Upper lobe of right lung (tissue), 1 donor: ENCODE measurements around the gene TAF13. TPM values are rescaled to one million over a fixed set of nuclear protein-coding genes. Genes with fewer than 3 reads are reported as not detected.

ENCODE experiments used
- ATAC-seq: fragments of 200-7000 bp; cut with Tn5 transposase; one replicate; pipeline ENCODE4 v1.9.1; 2020; ENCODE audit warnings: mild to moderate bottlenecking, moderate library complexity
- DNase-seq: peaks from one replicate; pipeline ENCODE4 v3.0.0-alpha.2; 2020
- H3K27ac ChIP-seq: fragments of 200-600 bp; one replicate; pipeline ENCODE4 v1.8.0; 2022
- H3K27me3 ChIP-seq: fragments of 200-600 bp; one replicate; pipeline ENCODE4 v1.8.0; 2022; ENCODE audit warnings: mild to moderate bottlenecking
- H3K36me3 ChIP-seq: fragments of 200-600 bp; one replicate; pipeline ENCODE4 v1.8.0; 2022
- H3K4me1 ChIP-seq: fragments of 200-600 bp; one replicate; pipeline ENCODE4 v1.8.0; 2022
- H3K4me3 ChIP-seq: fragments of 200-600 bp; one replicate; pipeline ENCODE4 v1.8.0; 2022; ENCODE audit warnings: mild to moderate bottlenecking
- H3K9me3 ChIP-seq: fragments of 200-600 bp; one replicate; pipeline ENCODE4 v1.8.0; 2022
- CTCF ChIP-seq: fragments of 200-600 bp; IDR thresholded peaks from one replicate; pipeline ENCODE4 v1.8.0; 2022; ENCODE audit warnings: antibody characterized with exemption
- intact Hi-C: fragments of 100-400 bp; cut with DNase I; formaldehyde crosslinking; loops from one replicate; pipeline ENCODE4 v1.11.0; 2022
- total RNA-seq: library from RNA; stranded (reverse); fragmentation: NEBNext Ultra II Directional; extraction: Animal tissue kit (Norgen Biotek cat#: 25700); gene quantifications from one replicate; pipeline ENCODE4 v1.2.1, GENCODE V29; 2021
- donor health status: DM: no; HTN: yes; CAD: no; lungs with severe emphysema.

The TAF13 gene
- total RNA-seq, 1 donor from 2014 or later: 41.1 TPM

- Histone ChIP-seq H3K4me3 (peak overlapping the region; percentile 84), H3K27ac (peak overlapping the region; percentile 97), H3K9me3 (no peaks in the 10 kb centered on the region), H3K27me3 (no peaks in the 10 kb centered on the region), H3K36me3 (peaks cover 31% of the 10 kb centered on the region), H3K4me1 (peaks cover 27% of the 10 kb centered on the region)
- no peak for TF ChIP-seq CTCF
- ATAC-seq (peak; percentile 68), DNase-seq (no peak)
- intact Hi-C loops: no loop called here
These were observed 15.5 kb upstream of the TAF13 start for GRCh38 chr1:109091078-109091838.

- intact Hi-C loops: no loop called here
- Histone ChIP-seq H3K36me3 (peaks cover 29% of the 10 kb centered on the region), H3K4me3 (peak within 1 kb of the TSS; percentile 84), H3K27me3 (no peaks in the 10 kb centered on the region), H3K4me1 (peaks cover 27% of the 10 kb centered on the region), H3K27ac (peak within 1 kb of the TSS; percentile 97), H3K9me3 (no peaks in the 10 kb centered on the region)
- ATAC-seq: peak; percentile 98
- no peak for TF ChIP-seq CTCF
- DNase-seq: peak; percentile 95
These were observed 14.6 kb upstream of the TAF13 start, which contains the start of gene TMEM167B for GRCh38 chr1:109090196-109091077. Gene TMEM167B (plus strand): TSS chr1:109090764. CDS start chr1:109090873, 109 bp downstream.

GRCh38 chr1:109089242-109090015 is 13.6 kb upstream of the TAF13 start:
- peaks cover 19% of the 10 kb centered on the region for H3K36me3 ChIP-seq
- H3K4me1 ChIP-seq: peaks cover 23% of the 10 kb centered on the region
- ATAC-seq (peak; percentile 63), DNase-seq (peak; percentile 83)
- H3K27me3 ChIP-seq: no peaks in the 10 kb centered on the region
- intact Hi-C loops: no loop called here
- peak; percentile 56 for TF ChIP-seq CTCF
- no peaks in the 10 kb centered on the region for H3K9me3 ChIP-seq
- peak overlapping the region; percentile 97 for H3K27ac ChIP-seq
- H3K4me3 ChIP-seq: peak overlapping the region; percentile 84

GRCh38 chr1:109084563-109085517 is 9.0 kb upstream of the TAF13 start:
- no peaks in the 10 kb centered on the region for H3K27me3 ChIP-seq
- H3K36me3 ChIP-seq: no peaks in the 10 kb centered on the region
- ATAC-seq: no peak
- H3K4me1 ChIP-seq: no peaks in the 10 kb centered on the region
- no peak overlapping the region for H3K4me3 ChIP-seq
- TF ChIP-seq CTCF: no peak
- H3K9me3 ChIP-seq: no peaks in the 10 kb centered on the region
- H3K27ac ChIP-seq: no peak overlapping the region
- intact Hi-C loops: no loop called here
- DNase-seq: no peak
